ENCODE results near the gene TRPT1. TPM values are rescaled to one million over a fixed set of nuclear protein-coding genes. Genes with fewer than 3 reads are reported as not detected.

Gene TRPT1
- total and polyA plus RNA-seq, 9 of the 15 experiments (the other 6 are each of a cell fraction or from before 2014, with no cell fraction given) = 4.6 to 41.7 (median 23.1) TPM

- TF ChIP-seq AFF4 (CRISPR knock-in tag; IDR thresholded peaks at IDR 0.05) (no peak), SRSF9 (IDR thresholded peaks at IDR 0.05; ENCODE audit: borderline replicate concordance, low read depth, low read length) (no peak), GTF2B (IDR thresholded peaks at IDR 0.05; ENCODE audit: extremely low read depth, insufficient read length) (no peak), TSC22D4 (tag; IDR thresholded peaks at IDR 0.05) (no peak), TFAM (CRISPR knock-in tag; conservative IDR thresholded peaks at IDR 0.05) (no peak), SMC3 (conservative IDR thresholded peaks at IDR 0.05; ENCODE audit: insufficient read depth, low read depth, low read length) (no peak), POLR2AphosphoS2 (IDR thresholded peaks at IDR 0.05; ENCODE audit: low read length) (peak; percentile 69; the same call in 1 of the 2 replicates), MCM3 (IDR thresholded peaks at IDR 0.05) (no peak), MTA3 (IDR thresholded peaks at IDR 0.05; ENCODE audit: borderline replicate concordance) (peak; percentile 60; the same call in 1 of the 2 replicates), NELFE (IDR thresholded peaks at IDR 0.05; ENCODE audit: insufficient read depth, insufficient read length) (no peak), ZC3H4 (CRISPR knock-in tag; IDR thresholded peaks at IDR 0.05; ENCODE audit: borderline replicate concordance) (no peak), ZBED1 (IDR thresholded peaks at IDR 0.05) (no peak), MBD2 (IDR thresholded peaks at IDR 0.05; ENCODE audit: borderline replicate concordance, low read depth) (no peak), KDM1A (IDR thresholded peaks at IDR 0.05) (no peak), ZNF217 (CRISPR knock-in tag; IDR thresholded peaks at IDR 0.05) (no peak), ETV5 (CRISPR knock-in tag; IDR thresholded peaks at IDR 0.05; ENCODE audit: low read depth) (0 out of 2 replicates have a peak, but pooled peaks have one; percentile 17), MCM5 (IDR thresholded peaks at IDR 0.05; ENCODE audit: low read depth) (no peak), ZNF121 (CRISPR knock-in tag; conservative IDR thresholded peaks at IDR 0.05) (no peak)
- TF ChIP-seq, protein P1, sequence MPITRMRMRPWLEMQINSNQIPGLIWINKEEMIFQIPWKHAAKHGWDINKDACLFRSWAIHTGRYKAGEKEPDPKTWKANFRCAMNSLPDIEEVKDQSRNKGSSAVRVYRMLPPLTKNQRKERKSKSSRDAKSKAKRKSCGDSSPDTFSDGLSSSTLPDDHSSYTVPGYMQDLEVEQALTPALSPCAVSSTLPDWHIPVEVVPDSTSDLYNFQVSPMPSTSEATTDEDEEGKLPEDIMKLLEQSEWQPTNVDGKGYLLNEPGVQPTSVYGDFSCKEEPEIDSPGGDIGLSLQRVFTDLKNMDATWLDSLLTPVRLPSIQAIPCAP (CRISPR knock-in tag; IDR thresholded peaks at IDR 0.05; ENCODE audit: borderline replicate concordance) = no peak
- TF ChIP-seq, protein P2, sequence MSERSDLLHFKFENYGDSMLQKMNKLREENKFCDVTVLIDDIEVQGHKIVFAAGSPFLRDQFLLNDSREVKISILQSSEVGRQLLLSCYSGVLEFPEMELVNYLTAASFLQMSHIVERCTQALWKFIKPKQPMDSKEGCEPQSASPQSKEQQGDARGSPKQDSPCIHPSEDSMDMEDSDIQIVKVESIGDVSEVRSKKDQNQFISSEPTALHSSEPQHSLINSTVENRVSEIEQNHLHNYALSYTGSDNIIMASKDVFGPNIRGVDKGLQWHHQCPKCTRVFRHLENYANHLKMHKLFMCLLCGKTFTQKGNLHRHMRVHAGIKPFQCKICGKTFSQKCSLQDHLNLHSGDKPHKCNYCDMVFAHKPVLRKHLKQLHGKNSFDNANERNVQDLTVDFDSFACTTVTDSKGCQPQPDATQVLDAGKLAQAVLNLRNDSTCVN (CRISPR knock-in tag; IDR thresholded peaks at IDR 0.05) = no peak
- TF ChIP-seq, protein P3, sequence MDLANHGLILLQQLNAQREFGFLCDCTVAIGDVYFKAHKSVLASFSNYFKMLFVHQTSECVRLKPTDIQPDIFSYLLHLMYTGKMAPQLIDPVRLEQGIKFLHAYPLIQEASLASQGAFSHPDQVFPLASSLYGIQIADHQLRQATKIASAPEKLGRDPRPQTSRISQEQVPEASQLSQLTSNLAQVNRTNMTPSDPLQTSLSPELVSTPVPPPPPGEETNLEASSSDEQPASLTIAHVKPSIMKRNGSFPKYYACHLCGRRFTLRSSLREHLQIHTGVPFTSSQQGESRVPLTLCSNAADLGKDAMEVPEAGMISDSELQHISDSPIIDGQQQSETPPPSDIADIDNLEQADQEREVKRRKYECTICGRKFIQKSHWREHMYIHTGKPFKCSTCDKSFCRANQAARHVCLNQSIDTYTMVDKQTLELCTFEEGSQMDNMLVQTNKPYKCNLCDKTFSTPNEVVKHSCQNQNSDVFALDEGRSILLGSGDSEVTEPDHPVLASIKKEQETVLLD (IDR thresholded peaks at IDR 0.05) = no peak
Measured at GRCh38 chr11:64181506-64182411, 44.2 kb downstream of the TRPT1 start (continued).
